Right atrium auricular region (tissue), 2 donors: ENCODE data around the gene CDK14. TPM values are rescaled to one million over a fixed set of nuclear protein-coding genes. Genes with fewer than 3 reads are reported as not detected.

Experiments
- DNase-seq: peaks from one replicate; pipeline ENCODE4 v3.0.0-alpha.2; 2019; ENCODE audit warnings: low spot score
- H3K27ac ChIP-seq, 2 donors: fragments of 200-600 bp; sonication (generic); 1 replicate in 1 of 2; 2 replicates in 1 of 2; pipeline ENCODE4 v1.5.1; 2016 to 2019
- H3K27me3 ChIP-seq, 2 donors: fragments of 200-600 bp; sonication (generic); one replicate each; pipeline versions ENCODE4 v1.5.1 to v1.6.0; 2017 to 2019
- H3K36me3 ChIP-seq: fragments of 200-600 bp; sonication (generic); one replicate; pipeline ENCODE4 v1.5.1; 2016
- H3K4me1 ChIP-seq, 2 donors: fragments of 200-600 bp; sonication (generic); one replicate each; pipeline versions ENCODE4 v1.5.1 to v1.6.0; 2017 to 2019
- H3K4me3 ChIP-seq, 2 donors: fragments of 200-600 bp; sonication (generic); 1 replicate in 1 of 2; 2 replicates in 1 of 2; pipeline ENCODE4 v1.5.1; 2017 to 2019; ENCODE audit warnings: mild to moderate bottlenecking in 1 of 2, moderate library complexity in 1 of 2
- H3K9me3 ChIP-seq, 2 donors: fragments of 200-600 bp; sonication (generic); one replicate each; pipeline ENCODE4 v1.5.1; 2019
- CTCF ChIP-seq, 2 donors: fragments of 200-600 bp; sonication (generic); IDR thresholded peaks; one replicate each; pipeline ENCODE4 v1.5.1; 2019; ENCODE audit warnings: antibody characterized with exemption in 2 of 2
- total RNA-seq, 2 donors: library from RNA; depleted of rRNA; stranded (reverse); fragments of >200 nt; gene quantifications; one replicate each; pipeline ENCODE4 v1.1.0, GENCODE V29; 2016

CDK14 gene
- total RNA-seq = 10 to 100 TPM; 21.5 to 37.9 TPM

GRCh38 chr7:90595801-90596670 is at the start of gene CDK14:
Gene CDK14, plus strand, starts transcription at chr7:90596321. Its CDS starts 307 bp downstream, at chr7:90596628.
- peak; percentile 58 to 62 for TF ChIP-seq CTCF (IDR thresholded peaks at IDR 0.05)
- no peaks in the 10 kb centered on the region for H3K27me3 ChIP-seq
- H3K36me3 ChIP-seq = no peaks in the 10 kb centered on the region
- peak within 1 kb of the TSS; percentile 90 for H3K27ac ChIP-seq
- H3K4me1 ChIP-seq = peaks cover 0 to 25% of the 10 kb centered on the region in 2 donors
- DNase-seq = peak; percentile 77
- no peaks in the 10 kb centered on the region for H3K9me3 ChIP-seq
- peak within 1 kb of the TSS; percentile 73 to 90 for H3K4me3 ChIP-seq

- Histone ChIP-seq H3K36me3 (no peaks in the 10 kb centered on the region), H3K9me3 (no peaks in the 10 kb centered on the region), H3K27me3 (no peaks in the 10 kb centered on the region), H3K4me3 (no peak overlapping the region), H3K27ac (no peak overlapping the region), H3K4me1 (no peaks in the 10 kb centered on the region)
- DNase-seq = no peak
- TF ChIP-seq CTCF (IDR thresholded peaks at IDR 0.05) = no peak
Observed at GRCh38 chr7:90551036-90551435, 45.1 kb upstream of the CDK14 start.

GRCh38 chr7:90552521-90552920 is 43.6 kb upstream of the CDK14 start:
- H3K4me3 ChIP-seq = no peak overlapping the region
- peak in 1 of 2 donors; percentile 56 for TF ChIP-seq CTCF (IDR thresholded peaks at IDR 0.05)
- H3K27ac ChIP-seq = no peak overlapping the region
- H3K9me3 ChIP-seq = no peaks in the 10 kb centered on the region
- no peak for DNase-seq
- no peaks in the 10 kb centered on the region for H3K36me3 ChIP-seq
- no peaks in the 10 kb centered on the region for H3K27me3 ChIP-seq
- H3K4me1 ChIP-seq = no peaks in the 10 kb centered on the region

- Histone ChIP-seq H3K27ac (no peak overlapping the region), H3K4me3 (no peak overlapping the region), H3K9me3 (no peaks in the 10 kb centered on the region), H3K36me3 (no peaks in the 10 kb centered on the region), H3K27me3 (no peaks in the 10 kb centered on the region), H3K4me1 (no peaks in the 10 kb centered on the region)
- TF ChIP-seq CTCF (IDR thresholded peaks at IDR 0.05) = no peak
- no peak for DNase-seq
Observed at GRCh38 chr7:90560730-90561129, 35.4 kb upstream of the CDK14 start.

GRCh38 chr7:90563286-90563685 is 32.8 kb upstream of the CDK14 start:
- H3K4me1 ChIP-seq = no peaks in the 10 kb centered on the region
- H3K4me3 ChIP-seq = no peak overlapping the region
- H3K27ac ChIP-seq = no peak overlapping the region
- H3K36me3 ChIP-seq = no peaks in the 10 kb centered on the region
- H3K27me3 ChIP-seq = no peaks in the 10 kb centered on the region
- no peaks in the 10 kb centered on the region for H3K9me3 ChIP-seq
- no peak for TF ChIP-seq CTCF (IDR thresholded peaks at IDR 0.05)
- DNase-seq = no peak
